K562 (cell line): ENCODE measurements around the gene RPRD1B. TPM values are rescaled to one million over a fixed set of nuclear protein-coding genes. Genes with fewer than 3 reads are reported as not detected.

Source experiments
- ATAC-seq: fragments of 200-7000 bp; cut with Tn5 transposase; 3 replicates; pipeline ENCODE4 v1.9.1; 2020; ENCODE audit warnings: moderate library complexity
- BruUV-seq: library from RNA; stranded (reverse); fragments of 400-500 nt; replicated peaks from 2 replicates; lab custom pipeline; 2021; lab: Mats Ljungman, UMichigan
- CTCF ChIA-PET: fragments of 300-600 bp; formaldehyde crosslinking; extraction: SDS; loops from one replicate; lab custom pipeline; 2021; ENCODE audit warnings: low intra/inter-chr PET ratio; lab: Yijun Ruan, JAX
- POLR2A ChIA-PET: fragments of 300-600, 350-650 bp; sonication (Branson Sonifier 250); formaldehyde crosslinking; extraction: SDS; loops from one replicate; lab custom pipeline; 2021; ENCODE audit warnings: antibody characterized with exemption, inconsistent platforms; lab: Yijun Ruan, JAX
- DNase-seq, 4 experiments: peaks; one replicate each; pipeline versions ENCODE4 v3.0.0 to v3.0.0-alpha.2; 2011 to 2018; ENCODE audit warnings: low spot score in 3 of 4, mixed read lengths in 3 of 4; ENCODE audit errors: extremely low read depth in 1 of 4
- FAIRE-seq: peaks from 2 replicates; lab custom pipeline; 2011; peaks lifted over from hg19 to GRCh38; lab: Jason Lieb, UNC
- H2AFZ ChIP-seq: 2 replicates; pipeline ENCODE4 v1.6.0; 2011; ENCODE audit warnings: low read depth, low read length, control low read depth, inconsistent platforms
- H3K27ac ChIP-seq: fragments of 200-600 bp; 3 replicates; pipeline ENCODE4 v1.8.0; 2011; ENCODE audit warnings: low read depth, mild to moderate bottlenecking, control low read depth, inconsistent platforms, low read length, moderate library complexity, mixed read lengths; ENCODE audit errors: extremely low read depth
- H3K27me3 ChIP-seq, 2 experiments: fragments of 300-600 bp in 1 of 2; 2 replicates in 1 of 2; 3 replicates in 1 of 2; pipeline versions ENCODE4 v1.6.0 to v1.8.0; 2011; ENCODE audit warnings: inconsistent platforms in 2 of 2, low read length in 2 of 2, mild to moderate bottlenecking in 1 of 2, mixed read lengths in 1 of 2, moderate library complexity in 1 of 2; ENCODE audit not compliant: control insufficient read depth in 2 of 2, insufficient read depth in 2 of 2
- H3K36me3 ChIP-seq: fragments of 300-600 bp; 3 replicates; pipeline ENCODE4 v1.8.0; 2011; ENCODE audit warnings: mild to moderate bottlenecking, low read length, inconsistent platforms; ENCODE audit not compliant: control insufficient read depth, insufficient read depth
- H3K4me1 ChIP-seq, 2 experiments: fragments of 200-600 bp in 1 of 2; replicated peaks in 1 of 2; 2 replicates in 1 of 2; 3 replicates in 1 of 2; pipeline versions ENCODE4 v1.5.1 to v1.8.0; 2011; ENCODE audit warnings: inconsistent platforms in 2 of 2, low read length in 2 of 2, mild to moderate bottlenecking in 1 of 2, mixed read lengths in 1 of 2, moderate library complexity in 1 of 2; ENCODE audit not compliant: control insufficient read depth in 2 of 2, insufficient read depth in 2 of 2
- H3K4me2 ChIP-seq: 2 replicates; pipeline ENCODE4 v1.6.1; 2011; ENCODE audit warnings: low read length, control low read depth, inconsistent platforms, mixed read lengths; ENCODE audit not compliant: insufficient read depth
- H3K4me3 ChIP-seq: fragments of 200-600 bp; sonication (generic), shearing (Covaris generic); 2 replicates; pipeline ENCODE4 v1.5.1; 2016; ENCODE audit warnings: control low read depth, inconsistent platforms
- H3K79me2 ChIP-seq: fragments of 200-600 bp; 3 replicates; pipeline ENCODE4 v1.8.0; 2011; ENCODE audit warnings: low read length, inconsistent platforms; ENCODE audit not compliant: control insufficient read depth, insufficient read depth
- H3K9ac ChIP-seq, 2 experiments: 2 replicates each; pipeline versions ENCODE4 v1.6.0 to v1.6.1; 2011; ENCODE audit warnings: low read depth in 2 of 2, low read length in 2 of 2, control low read depth in 1 of 2, inconsistent platforms in 1 of 2, mild to moderate bottlenecking in 1 of 2, mixed read lengths in 1 of 2; ENCODE audit not compliant: insufficient read depth in 1 of 2
- H3K9me1 ChIP-seq: one replicate; pipeline ENCODE4 v1.6.0; 2011; ENCODE audit warnings: inconsistent platforms, mild to moderate bottlenecking, low read length, moderate library complexity; ENCODE audit not compliant: control insufficient read depth, insufficient read depth
- H3K9me3 ChIP-seq: replicated peaks from 2 replicates; pipeline ENCODE4 v1.5.1; 2011; ENCODE audit warnings: low read depth, low read length, inconsistent platforms; ENCODE audit not compliant: control insufficient read depth, insufficient read depth
- H4K20me1 ChIP-seq: replicated peaks from 2 replicates; pipeline ENCODE4 v1.6.1; 2011; ENCODE audit warnings: low read length, inconsistent platforms, mixed read lengths; ENCODE audit not compliant: control insufficient read depth, insufficient read depth
- CBFA2T2 ChIP-seq: fragments of 450-650 bp; conservative IDR thresholded peaks from 2 replicates; pipeline ENCODE4 v1.6.1; 2017; ENCODE audit warnings: mild to moderate bottlenecking
- CBFA2T3 ChIP-seq: fragments of 450-650 bp; IDR thresholded peaks from 2 replicates; pipeline ENCODE4 v1.6.1; 2017
- MEIS2 ChIP-seq: fragments of 450-650 bp; IDR thresholded peaks from 2 replicates; pipeline ENCODE4 v1.6.1; 2014; ENCODE audit warnings: mild to moderate bottlenecking; ENCODE audit not compliant: partially characterized antibody
- WGBS: fragments of 100-300 bp; shearing (Covaris generic); methylation state at CpG from one replicate; pipeline ENCODE4 v1.1.6; 2016; ENCODE audit warnings: low coverage, mixed read lengths; ENCODE audit not compliant: insufficient coverage; ENCODE audit errors: missing lambda C conversion rate; 5-methylcytosine and 5-hydroxymethylcytosine counted together
- in situ Hi-C: fragments of 300-500 bp; cut with MboI; formaldehyde crosslinking; loops from 4 replicates; pipeline ENCODE4 v1.15.0; 2018; ENCODE audit warnings: inconsistent platforms, mixed read lengths
- intact Hi-C: fragments of 100-400 bp; cut with micrococcal nuclease; formaldehyde crosslinking; loops from 2 replicates; pipeline ENCODE4 v1.14.2; 2022
- polyA plus RNA-seq, 8 experiments: library from polyadenylated mRNA; depleted of rRNA in 4 of 8; stranded (reverse) in 5 of 8; unstranded in 3 of 8; fragments of >200 nt; fragmentation: Nextera tagmentation in 2 of 8; fragmentation: Illumina TruSeq in 1 of 8; extraction: Ambion mirVana in 2 of 8; extraction: Trizol in 1 of 8; gene quantifications; 2 replicates each; pipeline versions ENCODE4 v1.2.1 to v1.2.3, GENCODE V29; 2011 to 2014; ENCODE audit warnings: inconsistent platforms in 1 of 8, missing spikeins in 1 of 8
- total RNA-seq, 7 experiments: library from RNA; depleted of rRNA in 6 of 7; stranded (reverse); fragments of >200 nt in 6 of 7; fragmentation: Illumina TruSeq in 2 of 7; extraction: Trizol in 2 of 7; gene quantifications; 2 replicates each; pipeline versions ENCODE4 v1.2.1 to v1.2.3, GENCODE V29; 2011 to 2021; ENCODE audit warnings: low replicate concordance in 1 of 7
- TF ChIP-seq, protein P1 (sequence below), 2 experiments: fragments of 450-650 bp; conservative IDR thresholded peaks; 2 replicates each; pipeline ENCODE4 v1.6.1; 2017; ENCODE audit warnings: mild to moderate bottlenecking in 2 of 2, moderate library complexity in 2 of 2
- TF ChIP-seq, protein P2 (sequence below): fragments of 250-450 bp; sonication (Bioruptor Pico); IDR thresholded peaks from 2 replicates; pipeline ENCODE4 v1.8.0; 2022; ENCODE audit warnings: inconsistent platforms

The RPRD1B gene
- total and polyA plus RNA-seq, 9 of the 15 experiments (the other 6 are each of a cell fraction or from before 2014, with no cell fraction given) = 5.5 to 43.0 (median 24.4) TPM

DNA sequence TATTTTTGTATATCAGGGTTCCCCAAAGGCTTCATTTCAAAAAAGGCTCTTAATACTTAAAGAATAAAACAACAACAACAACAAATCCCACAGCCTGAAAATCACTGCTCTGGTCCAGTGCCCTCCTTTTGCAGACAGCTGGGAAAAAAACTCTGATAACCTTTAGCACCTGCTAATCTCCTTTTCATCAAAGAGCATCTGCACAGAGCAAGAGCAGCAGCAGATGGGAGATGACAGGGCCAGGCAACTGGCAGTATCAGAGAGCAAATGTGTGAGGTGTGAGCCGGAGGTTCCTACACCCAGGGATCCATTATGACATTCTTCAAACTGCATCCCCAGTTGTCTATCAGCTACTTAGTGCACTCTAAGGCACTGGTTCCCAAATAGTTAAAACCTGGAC lies 26.0 kb upstream of the RPRD1B start:
- DNase-seq (no peak), ATAC-seq (no peak), FAIRE-seq (no peak)
- POLR2A ChIA-PET = interaction anchor here (0.6 to 2.2 kb wide), 4 partner anchors 10 to 583 kb away, joined by 3 to 11 read pairs (median 4); no protein-coding TSS in a partner anchor
- intact Hi-C loops = no loop called here
- Histone ChIP-seq H3K79me2 (peaks cover 60% of the 10 kb centered on the region; the same call in 2 of the 3 replicates), H3K27me3 (no peaks in the 10 kb centered on the region), H4K20me1 (peaks cover 24% of the 10 kb centered on the region), H3K4me2 (no peak overlapping the region), H3K4me1 (peaks cover 1 to 2% of the 10 kb centered on the region in 2 experiments; a peak in 3 of 5 replicates), H3K4me3 (no peak overlapping the region), H3K9ac (no peak overlapping the region), H3K9me1 (no peaks in the 10 kb centered on the region), H3K27ac (no peak overlapping the region), H3K9me3 (no peaks in the 10 kb centered on the region), H3K36me3 (peaks cover 89% of the 10 kb centered on the region), H2AFZ (no peak overlapping the region)
- in situ Hi-C loops = no loop called here
- TF ChIP-seq CBFA2T2 = 0 out of 2 replicates have a peak, but pooled peaks have one; percentile 4
- TF ChIP-seq, protein P1, sequence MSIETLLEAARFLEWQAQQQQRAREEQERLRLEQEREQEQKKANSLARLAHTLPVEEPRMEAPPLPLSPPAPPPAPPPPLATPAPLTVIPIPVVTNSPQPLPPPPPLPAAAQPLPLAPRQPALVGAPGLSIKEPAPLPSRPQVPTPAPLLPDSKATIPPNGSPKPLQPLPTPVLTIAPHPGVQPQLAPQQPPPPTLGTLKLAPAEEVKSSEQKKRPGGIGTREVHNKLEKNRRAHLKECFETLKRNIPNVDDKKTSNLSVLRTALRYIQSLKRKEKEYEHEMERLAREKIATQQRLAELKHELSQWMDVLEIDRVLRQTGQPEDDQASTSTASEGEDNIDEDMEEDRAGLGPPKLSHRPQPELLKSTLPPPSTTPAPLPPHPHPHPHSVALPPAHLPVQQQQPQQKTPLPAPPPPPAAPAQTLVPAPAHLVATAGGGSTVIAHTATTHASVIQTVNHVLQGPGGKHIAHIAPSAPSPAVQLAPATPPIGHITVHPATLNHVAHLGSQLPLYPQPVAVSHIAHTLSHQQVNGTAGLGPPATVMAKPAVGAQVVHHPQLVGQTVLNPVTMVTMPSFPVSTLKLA (conservative IDR thresholded peaks at IDR 0.05) = no peak
- TF ChIP-seq, protein P2, sequence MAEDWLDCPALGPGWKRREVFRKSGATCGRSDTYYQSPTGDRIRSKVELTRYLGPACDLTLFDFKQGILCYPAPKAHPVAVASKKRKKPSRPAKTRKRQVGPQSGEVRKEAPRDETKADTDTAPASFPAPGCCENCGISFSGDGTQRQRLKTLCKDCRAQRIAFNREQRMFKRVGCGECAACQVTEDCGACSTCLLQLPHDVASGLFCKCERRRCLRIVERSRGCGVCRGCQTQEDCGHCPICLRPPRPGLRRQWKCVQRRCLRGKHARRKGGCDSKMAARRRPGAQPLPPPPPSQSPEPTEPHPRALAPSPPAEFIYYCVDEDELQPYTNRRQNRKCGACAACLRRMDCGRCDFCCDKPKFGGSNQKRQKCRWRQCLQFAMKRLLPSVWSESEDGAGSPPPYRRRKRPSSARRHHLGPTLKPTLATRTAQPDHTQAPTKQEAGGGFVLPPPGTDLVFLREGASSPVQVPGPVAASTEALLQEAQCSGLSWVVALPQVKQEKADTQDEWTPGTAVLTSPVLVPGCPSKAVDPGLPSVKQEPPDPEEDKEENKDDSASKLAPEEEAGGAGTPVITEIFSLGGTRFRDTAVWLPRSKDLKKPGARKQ = no peak
- no peak for TF ChIP-seq MEIS2
- peak; percentile 35 for TF ChIP-seq CBFA2T3
- 100% methylated on average over 1 of the region's 1 CpG for WGBS
- no TSS peak for BruUV-seq
- CTCF ChIA-PET = no interaction called here
